T-cell (primary cell): ENCODE measurements around the gene ANO8. TPM values are rescaled to one million over a fixed set of nuclear protein-coding genes. Genes with fewer than 3 reads are reported as not detected.

Experiments
- ATAC-seq, 4 experiments: fragments of 200-7000 bp in 3 of 4; fragments of 150-1000 bp in 1 of 4; cut with Tn5 transposase; replicated peaks in 1 of 4; 1 replicate in 3 of 4; 2 replicates in 1 of 4; pipeline ENCODE4 v1.10.0; 2021; ENCODE audit warnings: moderate library complexity in 3 of 4, mild to moderate bottlenecking in 2 of 4, moderate number of reproducible peaks in 1 of 4
- CTCF ChIA-PET, 2 donors: fragments of 300-600 bp; sonication (Branson Sonifier 250); formaldehyde crosslinking; loops; one replicate each; lab custom pipeline; 2022; ENCODE audit warnings: antibody characterized with exemption in 2 of 2; lab: Charles Lee
- POLR2A ChIA-PET, 2 donors: fragments of 300-600 bp; sonication (Branson Sonifier 250); formaldehyde crosslinking; loops; one replicate each; lab custom pipeline; 2022; ENCODE audit warnings: antibody characterized with exemption in 2 of 2; lab: Charles Lee
- DNase-seq, 35 experiments: peaks; one replicate each; pipeline versions ENCODE4 v3.0.0 to v3.0.0-alpha.2; 2013 to 2023
- H3K27ac ChIP-seq: one replicate; pipeline ENCODE4 v1.5.1; 2013; ENCODE audit warnings: low read length
- H3K27me3 ChIP-seq, 2 experiments: replicated peaks in 1 of 2; 1 replicate in 1 of 2; 2 replicates in 1 of 2; pipeline versions ENCODE4 v1.6.1 to v1.7.0; 2013; ENCODE audit warnings: low read length in 1 of 2, mixed read lengths in 1 of 2; ENCODE audit not compliant: control insufficient read depth in 2 of 2, insufficient read depth in 2 of 2; ENCODE audit errors: extremely low read depth in 1 of 2
- H3K36me3 ChIP-seq, 2 donors: 1 replicate in 1 of 2; 2 replicates in 1 of 2; pipeline versions ENCODE4 v1.6.1 to v1.7.0; 2013; ENCODE audit warnings: low read length in 1 of 2; ENCODE audit not compliant: control insufficient read depth in 2 of 2, insufficient read depth in 1 of 2; ENCODE audit errors: extremely low read depth in 1 of 2
- H3K4me1 ChIP-seq, 2 experiments: 1 replicate in 1 of 2; 2 replicates in 1 of 2; pipeline versions ENCODE4 v1.6.1 to v1.7.0; 2013; ENCODE audit warnings: low read length in 2 of 2, mixed read lengths in 1 of 2; ENCODE audit not compliant: insufficient read depth in 2 of 2, control insufficient read depth in 1 of 2; ENCODE audit errors: extremely low read depth in 1 of 2
- H3K4me3 ChIP-seq, 2 donors: 1 replicate in 1 of 2; 2 replicates in 1 of 2; pipeline versions ENCODE4 v1.5.1 to v1.7.0; 2013; ENCODE audit warnings: mild to moderate bottlenecking in 2 of 2, low read length in 1 of 2, moderate library complexity in 1 of 2; ENCODE audit not compliant: control insufficient read depth in 1 of 2; ENCODE audit errors: extremely low read depth in 1 of 2
- H3K9me3 ChIP-seq: 2 replicates; pipeline ENCODE4 v1.7.0; 2013
- H3K27ac Mint-ChIP-seq, 2 donors: one replicate each; pipeline ENCODE4 v1.8.0; 2020 to 2021; ENCODE audit warnings: mild to moderate bottlenecking in 2 of 2, mixed read lengths in 2 of 2
- H3K27me3 Mint-ChIP-seq, 2 donors: one replicate each; pipeline ENCODE4 v1.8.0; 2021 to 2022; ENCODE audit warnings: mixed read lengths in 2 of 2
- H3K36me3 Mint-ChIP-seq: one replicate; pipeline ENCODE4 v1.8.0; 2021; ENCODE audit warnings: mixed read lengths
- H3K4me1 Mint-ChIP-seq, 3 donors: one replicate each; pipeline ENCODE4 v1.8.0; 2020 to 2022; ENCODE audit warnings: mixed read lengths in 3 of 3, mild to moderate bottlenecking in 1 of 3
- H3K4me3 Mint-ChIP-seq, 3 donors: one replicate each; pipeline ENCODE4 v1.8.0; 2020 to 2022; ENCODE audit warnings: mild to moderate bottlenecking in 3 of 3, mixed read lengths in 3 of 3, moderate library complexity in 3 of 3
- H3K9me3 Mint-ChIP-seq, 3 donors: one replicate each; pipeline ENCODE4 v1.8.0; 2020 to 2022; ENCODE audit warnings: mixed read lengths in 3 of 3
- WGBS: methylation state at CpG from one replicate; pipeline ENCODE4 v1.1.5; 2013; ENCODE audit warnings: missing lambda C conversion rate; ENCODE audit not compliant: insufficient coverage; 5-methylcytosine and 5-hydroxymethylcytosine counted together
- total RNA-seq, 35 experiments: library from RNA in 6 of 35; stranded (reverse) in 6 of 35; fragments of 120-200 nt in 1 of 35; gene quantifications; one replicate each; pipeline versions ENCODE4 v1.2.1 to v1.2.4 and lab custom pipeline; 2013 to 2026

Gene ANO8
- total RNA-seq, 5 donors from 2014 or later (not counting 1 experiment from before 2014, with no cell fraction given) = 18.3 to 27.4 (median 24.9) TPM

GRCh38 chr19:17289489-17289888 lies 45.2 kb downstream of the ANO8 start:
- no peaks in the 10 kb centered on the region for H3K36me3 Mint-ChIP-seq
- Histone ChIP-seq H3K27ac (no peak overlapping the region), H3K4me3 (no peak overlapping the region), H3K27me3 (peaks cover 0 to 18% of the 10 kb centered on the region in 2 experiments), H3K4me1 (peaks cover 0 to 16% of the 10 kb centered on the region in 2 experiments), H3K36me3 (peaks cover 0 to 5% of the 10 kb centered on the region in 2 donors), H3K9me3 (no peaks in the 10 kb centered on the region)
- CTCF ChIA-PET = interaction anchor here in 1 of 2 donors (0.6 kb wide), 1 partner anchor 28 kb away, joined by 4 read pairs; no protein-coding TSS in a partner anchor
- POLR2A ChIA-PET = interaction anchor here in 1 of 2 donors (0.7 kb wide), 1 partner anchor 228 kb away, joined by 8 read pairs; no protein-coding TSS in a partner anchor
- H3K9me3 Mint-ChIP-seq = no peaks in the 10 kb centered on the region
- no peak overlapping the region for H3K4me3 Mint-ChIP-seq
- H3K27me3 Mint-ChIP-seq = peaks cover 0 to 7% of the 10 kb centered on the region in 2 donors
- peaks cover 5 to 8% (median 6%) of the 10 kb centered on the region in 3 donors for H3K4me1 Mint-ChIP-seq
- no peak overlapping the region for H3K27ac Mint-ChIP-seq
- WGBS = 15% methylated on average over 14 of the region's 22 CpGs
- DNase-seq (peak in 13 of 35 experiments; percentile 20 to 59 (median 28)), ATAC-seq (no peak)

DNA sequence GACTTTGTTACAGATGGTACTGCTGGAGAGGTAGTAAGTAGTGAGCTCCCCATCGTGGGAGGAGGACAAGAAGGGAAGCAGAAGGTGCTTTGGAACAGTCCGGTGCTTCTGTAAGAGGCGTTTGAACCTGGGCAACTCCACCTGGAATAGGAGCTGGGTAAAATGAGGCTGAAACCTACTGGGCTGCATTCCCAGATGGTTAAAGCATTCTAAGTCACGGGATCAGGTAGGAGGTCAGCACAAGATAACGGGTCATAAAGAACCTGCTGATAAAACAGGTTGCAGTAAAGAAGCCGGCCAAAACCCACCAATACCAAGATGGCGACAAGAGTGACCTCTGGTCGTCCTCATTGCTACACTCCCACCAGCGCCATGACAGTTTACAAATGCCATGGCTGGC lies 47.9 kb downstream of the ANO8 start:
- Histone ChIP-seq H3K9me3 (no peaks in the 10 kb centered on the region), H3K27ac (no peak overlapping the region), H3K36me3 (no peaks in the 10 kb centered on the region), H3K4me3 (no peak overlapping the region), H3K4me1 (peaks cover 6 to 19% of the 10 kb centered on the region in 2 experiments), H3K27me3 (peaks cover 0 to 34% of the 10 kb centered on the region in 2 experiments)
- 92% methylated on average over 7 of the region's 9 CpGs for whole genome bisulfite sequencing
- CTCF ChIA-PET = interaction anchor here in 1 of 2 donors (0.6 kb wide), 1 partner anchor 98 kb away, joined by 4 read pairs; no protein-coding TSS in a partner anchor
- ATAC-seq (no peak), DNase-seq (no peak)
- POLR2A ChIA-PET = interaction anchor here (0.6 to 0.7 kb wide), 2 partner anchors 407 to 451 kb away, joined by 3 to 5 read pairs; no protein-coding TSS in a partner anchor
- Mint-ChIP-seq H3K9me3 (no peaks in the 10 kb centered on the region), H3K27me3 (peaks cover 0 to 7% of the 10 kb centered on the region in 2 donors), H3K4me3 (no peak overlapping the region), H3K36me3 (no peaks in the 10 kb centered on the region), H3K27ac (no peak overlapping the region), H3K4me1 (peaks cover 4 to 8% (median 7%) of the 10 kb centered on the region in 3 donors)

GRCh38 chr19:17286263-17286662 lies 48.4 kb downstream of the ANO8 start:
- no peaks in the 10 kb centered on the region for H3K9me3 ChIP-seq
- H3K9me3 Mint-ChIP-seq = no peaks in the 10 kb centered on the region
- H3K36me3 Mint-ChIP-seq = no peaks in the 10 kb centered on the region
- POLR2A ChIA-PET = interaction anchor here in 1 of 2 donors (0.7 kb wide), 1 partner anchor 407 kb away, joined by 5 read pairs; no protein-coding TSS in a partner anchor
- no peak overlapping the region for H3K27ac Mint-ChIP-seq
- CTCF ChIA-PET = interaction anchor here in 1 of 2 donors (0.6 kb wide), 1 partner anchor 98 kb away, joined by 4 read pairs; no protein-coding TSS in a partner anchor
- H3K4me3 ChIP-seq = no peak overlapping the region
- peaks cover 6 to 23% of the 10 kb centered on the region in 2 experiments for H3K4me1 ChIP-seq
- DNase-seq (no peak), ATAC-seq (no peak)
- H3K36me3 ChIP-seq = no peaks in the 10 kb centered on the region
- 94% methylated on average over 5 of the region's 11 CpGs for WGBS
- H3K4me1 Mint-ChIP-seq = peaks cover 4 to 7% (median 5%) of the 10 kb centered on the region in 3 donors
- H3K27me3 ChIP-seq = peaks cover 0 to 39% of the 10 kb centered on the region in 2 experiments
- no peak overlapping the region for H3K27ac ChIP-seq
- H3K4me3 Mint-ChIP-seq = no peak overlapping the region
- H3K27me3 Mint-ChIP-seq = peaks cover 0 to 7% of the 10 kb centered on the region in 2 donors

DNA sequence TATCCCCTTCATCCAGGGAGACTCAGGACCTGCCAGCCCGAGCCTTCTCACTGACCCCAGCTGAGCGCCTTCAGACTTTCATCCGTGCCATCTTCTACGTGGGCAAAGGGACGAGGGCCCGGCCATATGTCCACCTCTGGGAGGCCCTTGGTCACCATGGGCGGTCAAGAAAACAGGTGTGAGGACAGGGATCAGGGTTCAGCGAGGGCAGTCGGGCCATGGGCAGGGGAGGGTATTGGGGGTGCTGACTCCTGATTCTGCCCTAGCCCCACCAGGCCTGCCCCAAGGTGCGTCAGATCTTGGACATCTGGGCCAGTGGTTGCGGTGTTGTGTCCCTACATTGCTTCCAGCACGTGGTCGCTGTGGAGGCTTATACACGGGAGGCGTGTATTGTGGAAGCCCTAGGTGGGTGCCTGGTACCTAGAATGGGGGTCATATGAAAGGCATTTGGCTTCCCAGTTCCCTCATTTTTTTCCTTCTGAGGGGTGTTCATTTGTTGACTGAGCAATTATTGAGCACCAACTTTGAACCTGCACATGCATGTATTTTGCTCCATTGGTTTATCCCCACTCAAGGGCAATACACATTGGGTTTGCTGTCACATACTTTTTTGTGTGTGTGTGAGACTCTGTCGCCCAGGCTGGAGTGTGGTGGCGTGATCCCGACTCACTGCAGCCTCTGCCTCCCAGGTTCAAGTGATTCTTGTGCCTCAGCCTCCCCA lies 49.1 kb downstream of the ANO8 start:
- H3K4me1 Mint-ChIP-seq = peaks cover 4 to 7% (median 5%) of the 10 kb centered on the region in 3 donors
- WGBS = 90% methylated on average over 15 of the region's 18 CpGs
- Histone ChIP-seq H3K9me3 (no peaks in the 10 kb centered on the region), H3K27me3 (peaks cover 0 to 45% of the 10 kb centered on the region in 2 experiments), H3K4me1 (peaks cover 6 to 26% of the 10 kb centered on the region in 2 experiments), H3K4me3 (no peak overlapping the region), H3K36me3 (no peaks in the 10 kb centered on the region), H3K27ac (no peak overlapping the region)
- no peaks in the 10 kb centered on the region for H3K9me3 Mint-ChIP-seq
- no peaks in the 10 kb centered on the region for H3K36me3 Mint-ChIP-seq
- DNase-seq (no peak), ATAC-seq (no peak)
- H3K4me3 Mint-ChIP-seq = no peak overlapping the region
- CTCF ChIA-PET = no interaction called here
- no peak overlapping the region for H3K27ac Mint-ChIP-seq
- POLR2A ChIA-PET = interaction anchor here in 1 of 2 donors (0.6 kb wide), 2 partner anchors 41 to 166 kb away, joined by 3 to 4 read pairs; no protein-coding TSS in a partner anchor
- H3K27me3 Mint-ChIP-seq = peaks cover 0 to 7% of the 10 kb centered on the region in 2 donors

DNA sequence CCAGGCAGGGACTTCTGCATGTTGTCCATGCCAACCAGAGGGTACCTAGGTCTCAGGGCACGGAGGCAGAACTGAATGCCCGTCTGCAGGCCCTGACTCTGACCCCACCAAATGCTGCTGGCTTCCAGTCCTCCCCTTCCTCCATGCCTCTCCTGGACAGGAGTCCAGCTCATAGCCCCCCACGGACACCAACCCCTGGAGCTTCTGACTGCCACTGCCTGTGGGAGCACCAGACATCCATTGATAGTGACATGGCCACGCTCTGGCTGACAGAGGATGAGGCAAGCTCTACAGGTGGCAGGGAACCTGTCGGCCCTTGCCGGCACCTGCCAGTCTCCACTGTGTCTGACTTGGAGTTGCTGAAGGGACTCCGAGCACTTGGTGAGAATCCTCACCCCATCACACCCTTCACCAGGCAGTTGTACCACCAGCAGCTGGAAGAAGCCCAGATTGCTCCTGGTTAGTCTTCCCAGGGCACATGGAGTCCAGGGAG lies 51.1 kb downstream of the ANO8 start:
- Mint-ChIP-seq H3K27ac (no peak overlapping the region), H3K4me1 (peaks cover 4 to 7% (median 5%) of the 10 kb centered on the region in 3 donors), H3K9me3 (no peaks in the 10 kb centered on the region), H3K27me3 (peaks cover 0 to 5% of the 10 kb centered on the region in 2 donors), H3K4me3 (peak overlapping the region in 2 of 3 donors; percentile 43 to 77), H3K36me3 (no peaks in the 10 kb centered on the region)
- 93% methylated on average over 6 of the region's 7 CpGs for WGBS
- Histone ChIP-seq H3K27me3 (peaks cover 0 to 38% of the 10 kb centered on the region in 2 experiments), H3K4me1 (peaks cover 6 to 22% of the 10 kb centered on the region in 2 experiments), H3K4me3 (no peak overlapping the region), H3K9me3 (no peaks in the 10 kb centered on the region), H3K36me3 (peaks cover 0 to 7% of the 10 kb centered on the region in 2 donors), H3K27ac (no peak overlapping the region)
- POLR2A ChIA-PET = interaction anchor here in 1 of 2 donors (0.5 kb wide), 1 partner anchor 62 kb away, joined by 9 read pairs; no protein-coding TSS in a partner anchor
- no peak for DNase-seq
- ATAC-seq = no peak
- CTCF ChIA-PET = no interaction called here
